Measurements from ENCODE around the gene TRDN.

- no peak for TF ChIP-seq EZH2 (IDR thresholded peaks at IDR 0.05; ENCODE audit: borderline replicate concordance, low read depth, low read length, severe bottlenecking)
- TF ChIP-seq, protein P1, sequence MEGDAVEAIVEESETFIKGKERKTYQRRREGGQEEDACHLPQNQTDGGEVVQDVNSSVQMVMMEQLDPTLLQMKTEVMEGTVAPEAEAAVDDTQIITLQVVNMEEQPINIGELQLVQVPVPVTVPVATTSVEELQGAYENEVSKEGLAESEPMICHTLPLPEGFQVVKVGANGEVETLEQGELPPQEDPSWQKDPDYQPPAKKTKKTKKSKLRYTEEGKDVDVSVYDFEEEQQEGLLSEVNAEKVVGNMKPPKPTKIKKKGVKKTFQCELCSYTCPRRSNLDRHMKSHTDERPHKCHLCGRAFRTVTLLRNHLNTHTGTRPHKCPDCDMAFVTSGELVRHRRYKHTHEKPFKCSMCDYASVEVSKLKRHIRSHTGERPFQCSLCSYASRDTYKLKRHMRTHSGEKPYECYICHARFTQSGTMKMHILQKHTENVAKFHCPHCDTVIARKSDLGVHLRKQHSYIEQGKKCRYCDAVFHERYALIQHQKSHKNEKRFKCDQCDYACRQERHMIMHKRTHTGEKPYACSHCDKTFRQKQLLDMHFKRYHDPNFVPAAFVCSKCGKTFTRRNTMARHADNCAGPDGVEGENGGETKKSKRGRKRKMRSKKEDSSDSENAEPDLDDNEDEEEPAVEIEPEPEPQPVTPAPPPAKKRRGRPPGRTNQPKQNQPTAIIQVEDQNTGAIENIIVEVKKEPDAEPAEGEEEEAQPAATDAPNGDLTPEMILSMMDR (IDR thresholded peaks at IDR 0.05; ENCODE audit: borderline replicate concordance, extremely low read depth, low read length, poor library complexity, severe bottlenecking): no peak
These were observed 20.7 kb downstream of the TRDN start for GRCh38 chr6:123616016-123616415.
